Chondrocyte (in vitro differentiated cells): ENCODE data around the gene SIMC1. TPM values are rescaled to one million over a fixed set of nuclear protein-coding genes. Genes with fewer than 3 reads are reported as not detected.
A peak's percentile ranks its signal among the peaks of the same experiment; 100 is the strongest.
"Not testable (repeated sequence)": the region's sequence is repeated elsewhere in the genome, so short reads cannot be mapped to it uniquely, and the experiment has no call there.

ENCODE experiments used
- DNase-seq: peaks from one replicate; pipeline ENCODE4 v3.0.0; 2021; ENCODE audit warnings: mixed read lengths, low spot score
- H3K27ac Mint-ChIP-seq: one replicate; pipeline ENCODE4 v1.8.0; 2021; ENCODE audit warnings: mild to moderate bottlenecking, moderate library complexity, mixed read lengths; ENCODE audit not compliant: unreplicated experiment
- H3K27me3 Mint-ChIP-seq: 2 replicates; pipeline ENCODE4 v1.8.0; 2021; ENCODE audit warnings: low read depth, mixed read lengths
- H3K36me3 Mint-ChIP-seq: 2 replicates; pipeline ENCODE4 v1.8.0; 2021; ENCODE audit warnings: low read depth, mixed read lengths
- H3K4me1 Mint-ChIP-seq: 2 replicates; pipeline ENCODE4 v1.8.0; 2021; ENCODE audit warnings: low read depth, mild to moderate bottlenecking, mixed read lengths
- H3K4me3 Mint-ChIP-seq: one replicate; pipeline ENCODE4 v1.8.0; 2021; ENCODE audit warnings: mild to moderate bottlenecking, moderate library complexity, mixed read lengths; ENCODE audit not compliant: unreplicated experiment
- H3K9me3 Mint-ChIP-seq: 2 replicates; pipeline ENCODE4 v1.8.0; 2021; ENCODE audit warnings: low read depth, mixed read lengths
- total RNA-seq: library from RNA; stranded (reverse); gene quantifications from 3 replicates; pipeline ENCODE4 v1.2.1, GENCODE V29; 2021
- TF ChIP-seq, protein P1 (sequence below): fragments of 200-600 bp; sonication (generic); IDR thresholded peaks from 2 replicates; pipeline ENCODE4 v1.5.0; 2021; ENCODE audit warnings: antibody characterized with exemption, mild to moderate bottlenecking, moderate library complexity

SIMC1 gene
- total RNA-seq, 1 donor from 2014 or later: 19.1 TPM

DNA sequence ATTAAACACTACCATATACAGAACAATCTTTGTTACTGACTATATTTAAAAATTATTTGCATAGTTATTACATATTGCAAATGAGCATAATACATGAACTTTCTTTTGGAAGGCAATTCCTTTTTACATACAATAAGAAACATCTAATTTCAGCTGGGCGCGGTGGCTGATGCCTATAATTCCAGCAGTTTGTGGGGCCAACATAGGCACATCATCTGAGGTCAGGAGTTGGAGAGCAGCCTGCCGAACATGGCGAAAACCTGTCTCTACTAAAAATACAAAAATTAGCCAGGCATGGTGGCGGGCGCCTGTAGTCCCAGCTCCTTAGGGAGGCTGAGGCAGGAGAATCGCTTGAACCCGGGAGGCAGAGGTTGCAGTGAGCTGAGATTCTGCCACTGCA lies 36.4 kb upstream of the SIMC1 start:
- H3K36me3 Mint-ChIP-seq: no peaks in the 10 kb centered on the region
- H3K27ac Mint-ChIP-seq: no peak overlapping the region
- H3K9me3 Mint-ChIP-seq: no peaks in the 10 kb centered on the region
- H3K4me1 Mint-ChIP-seq: peaks cover 5% of the 10 kb centered on the region
- H3K27me3 Mint-ChIP-seq: peaks cover 21% of the 10 kb centered on the region
- DNase-seq: no peak
- TF ChIP-seq, protein P1, sequence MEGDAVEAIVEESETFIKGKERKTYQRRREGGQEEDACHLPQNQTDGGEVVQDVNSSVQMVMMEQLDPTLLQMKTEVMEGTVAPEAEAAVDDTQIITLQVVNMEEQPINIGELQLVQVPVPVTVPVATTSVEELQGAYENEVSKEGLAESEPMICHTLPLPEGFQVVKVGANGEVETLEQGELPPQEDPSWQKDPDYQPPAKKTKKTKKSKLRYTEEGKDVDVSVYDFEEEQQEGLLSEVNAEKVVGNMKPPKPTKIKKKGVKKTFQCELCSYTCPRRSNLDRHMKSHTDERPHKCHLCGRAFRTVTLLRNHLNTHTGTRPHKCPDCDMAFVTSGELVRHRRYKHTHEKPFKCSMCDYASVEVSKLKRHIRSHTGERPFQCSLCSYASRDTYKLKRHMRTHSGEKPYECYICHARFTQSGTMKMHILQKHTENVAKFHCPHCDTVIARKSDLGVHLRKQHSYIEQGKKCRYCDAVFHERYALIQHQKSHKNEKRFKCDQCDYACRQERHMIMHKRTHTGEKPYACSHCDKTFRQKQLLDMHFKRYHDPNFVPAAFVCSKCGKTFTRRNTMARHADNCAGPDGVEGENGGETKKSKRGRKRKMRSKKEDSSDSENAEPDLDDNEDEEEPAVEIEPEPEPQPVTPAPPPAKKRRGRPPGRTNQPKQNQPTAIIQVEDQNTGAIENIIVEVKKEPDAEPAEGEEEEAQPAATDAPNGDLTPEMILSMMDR: no peak
- no peak overlapping the region for H3K4me3 Mint-ChIP-seq

DNA sequence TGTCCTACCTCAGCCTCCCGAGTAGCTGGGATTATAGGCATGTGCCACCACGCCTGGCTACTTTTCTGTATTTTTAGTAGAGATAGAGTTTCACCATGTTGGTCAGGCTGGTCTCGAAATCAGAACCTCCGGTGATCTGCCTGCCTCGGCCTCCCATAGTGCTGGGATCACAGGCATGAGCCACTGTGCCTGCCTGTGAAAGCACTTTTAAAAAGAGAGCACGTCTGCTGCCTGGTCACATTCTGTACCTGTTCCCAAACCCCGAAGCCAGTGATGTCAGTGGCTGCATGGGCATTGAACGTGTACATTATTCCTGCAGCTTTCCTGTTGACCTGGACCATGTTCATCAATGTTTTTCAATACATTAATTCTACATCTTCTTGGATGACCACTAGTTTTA lies 35.1 kb upstream of the SIMC1 start:
- H3K27me3 Mint-ChIP-seq: peaks cover 15% of the 10 kb centered on the region
- TF ChIP-seq, protein P1: no peak
- peaks cover 5% of the 10 kb centered on the region for H3K4me1 Mint-ChIP-seq
- H3K4me3 Mint-ChIP-seq: no peak overlapping the region
- H3K36me3 Mint-ChIP-seq: no peaks in the 10 kb centered on the region
- H3K27ac Mint-ChIP-seq: no peak overlapping the region
- no peaks in the 10 kb centered on the region for H3K9me3 Mint-ChIP-seq
- DNase-seq: no peak

DNA sequence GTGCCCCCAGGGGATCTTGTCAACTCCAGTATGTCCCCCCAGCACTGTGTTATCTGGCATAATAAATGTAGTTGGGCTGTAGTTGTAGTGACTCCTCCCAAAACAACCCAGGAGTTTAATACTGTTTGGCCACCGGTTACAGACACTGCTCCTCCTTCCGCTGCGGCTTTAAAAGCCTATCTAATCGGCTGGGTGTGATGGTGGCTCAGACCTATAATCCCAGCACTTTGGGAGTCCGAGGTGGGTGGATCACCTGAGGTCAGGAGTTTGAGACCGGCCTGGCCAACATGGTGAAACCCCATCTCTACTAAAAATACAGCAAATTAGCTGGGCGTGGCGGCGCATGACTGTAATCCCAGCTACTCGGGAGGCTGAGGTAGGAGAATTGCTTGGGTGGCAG lies 34.7 kb upstream of the SIMC1 start:
- DNase-seq, H3K36me3 Mint-ChIP-seq, H3K4me1 Mint-ChIP-seq, H3K4me3 Mint-ChIP-seq, H3K27ac Mint-ChIP-seq, H3K9me3 Mint-ChIP-seq: not testable (repeated sequence)
- peaks cover 15% of the 10 kb centered on the region for H3K27me3 Mint-ChIP-seq

DNA sequence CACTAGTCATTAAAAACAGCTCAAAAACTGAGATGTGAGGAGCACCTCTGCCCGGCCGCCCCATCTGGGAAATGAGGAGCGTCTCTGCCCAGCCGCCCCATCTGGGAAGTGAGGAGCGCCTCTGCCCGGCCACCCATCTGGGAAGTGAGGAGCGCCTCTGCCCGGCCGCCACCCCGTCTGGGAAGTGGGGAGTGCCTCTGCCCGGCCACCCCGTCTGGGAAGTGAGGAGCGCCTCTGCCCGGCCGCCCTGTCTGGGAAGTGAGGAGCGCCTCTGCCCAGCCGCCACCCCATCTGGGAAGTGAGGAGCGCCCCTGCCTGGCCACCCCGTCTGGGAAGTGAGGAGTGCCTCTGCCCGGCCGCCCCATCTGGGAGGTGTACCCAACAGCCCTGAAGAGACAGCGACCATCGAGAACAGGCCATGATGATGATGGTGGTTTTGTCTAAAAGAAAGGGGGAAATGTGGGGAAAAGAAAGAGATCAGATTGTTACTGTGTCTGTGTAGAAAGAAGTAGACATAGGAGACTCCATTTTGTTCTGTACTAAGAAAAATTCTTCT lies 23.7 kb upstream of the SIMC1 start:
- not testable (repeated sequence) for H3K4me3 Mint-ChIP-seq, H3K4me1 Mint-ChIP-seq, H3K36me3 Mint-ChIP-seq, H3K27ac Mint-ChIP-seq, DNase-seq, H3K9me3 Mint-ChIP-seq
- H3K27me3 Mint-ChIP-seq: peaks cover 24% of the 10 kb centered on the region

DNA sequence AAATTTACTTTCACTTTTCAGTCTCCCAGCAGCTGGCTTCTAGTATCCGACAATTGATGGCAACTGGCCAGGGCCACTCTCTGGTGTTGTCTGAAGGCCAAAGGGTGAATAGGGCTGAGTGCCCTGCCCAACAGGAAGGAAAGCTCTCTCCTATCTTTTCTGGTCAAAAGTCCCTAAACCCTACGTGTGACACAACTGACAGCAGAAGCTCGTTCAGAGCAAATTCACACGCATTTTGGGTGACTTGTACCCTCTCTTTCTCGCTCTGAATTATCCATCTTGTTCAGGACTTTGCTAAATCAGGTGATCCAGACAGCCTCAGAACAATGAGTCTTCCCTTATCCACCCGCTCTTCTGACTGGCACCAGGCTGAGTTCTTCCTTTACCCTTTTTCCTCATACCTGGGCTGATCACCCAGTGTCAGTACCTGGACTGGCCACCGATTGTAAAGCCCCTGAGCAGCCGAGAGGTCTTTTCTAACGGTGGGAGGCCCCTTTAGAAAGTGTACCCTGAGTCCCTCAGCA lies 21.8 kb upstream of the SIMC1 start:
- not testable (repeated sequence) for H3K9me3 Mint-ChIP-seq, H3K4me1 Mint-ChIP-seq, H3K27ac Mint-ChIP-seq, H3K36me3 Mint-ChIP-seq, H3K4me3 Mint-ChIP-seq, DNase-seq
- peaks cover 24% of the 10 kb centered on the region for H3K27me3 Mint-ChIP-seq

DNA sequence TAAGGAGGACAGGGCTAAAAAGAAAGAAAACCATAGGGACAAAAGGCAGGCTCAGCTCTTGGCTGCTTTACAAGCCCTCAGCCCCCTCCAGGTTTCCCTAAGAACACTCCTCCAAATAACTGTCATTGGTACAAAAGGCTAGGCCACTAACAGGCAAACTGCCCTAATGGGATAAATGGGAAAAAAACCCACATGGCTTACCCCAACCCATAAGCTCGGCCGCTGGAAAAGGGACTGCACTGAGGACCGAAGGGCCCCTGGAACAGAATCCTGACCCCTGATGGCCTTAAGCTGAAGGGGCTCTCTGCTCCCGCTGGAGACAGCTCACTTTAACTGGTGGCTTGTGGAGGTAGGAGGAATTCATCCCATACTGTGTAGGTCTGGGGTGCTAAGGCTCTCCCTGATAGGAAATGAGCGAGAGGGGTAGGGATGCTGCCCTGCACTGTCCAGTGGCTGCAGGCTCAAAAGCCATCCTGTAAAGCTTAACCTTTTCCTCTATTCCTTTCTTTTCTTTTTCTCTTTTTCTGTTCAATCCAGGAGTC lies 21.0 kb upstream of the SIMC1 start:
- not testable (repeated sequence) for H3K27ac Mint-ChIP-seq, DNase-seq, H3K9me3 Mint-ChIP-seq, H3K4me1 Mint-ChIP-seq, H3K36me3 Mint-ChIP-seq, H3K4me3 Mint-ChIP-seq
- H3K27me3 Mint-ChIP-seq: peaks cover 21% of the 10 kb centered on the region

DNA sequence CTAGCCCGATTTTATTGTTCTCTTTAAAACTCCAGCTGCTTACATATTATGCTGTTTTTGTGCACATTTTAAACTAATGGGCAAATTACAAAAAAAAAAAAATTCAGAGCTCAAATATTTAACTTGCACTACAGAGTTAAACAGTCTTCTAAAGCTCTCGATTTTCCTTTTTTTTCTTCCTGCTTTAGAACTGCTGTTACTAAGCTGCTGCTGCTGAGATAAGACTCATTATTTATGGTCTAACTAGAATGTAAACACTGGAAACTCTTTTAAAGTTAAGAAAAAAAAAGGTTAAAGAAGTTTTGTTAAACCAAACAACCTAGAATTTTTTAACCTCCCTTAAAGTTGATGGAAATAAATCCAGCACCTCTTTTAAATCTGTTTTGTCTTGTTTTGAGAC lies 20.5 kb upstream of the SIMC1 start:
- H3K9me3 Mint-ChIP-seq: not testable (repeated sequence)

DNA sequence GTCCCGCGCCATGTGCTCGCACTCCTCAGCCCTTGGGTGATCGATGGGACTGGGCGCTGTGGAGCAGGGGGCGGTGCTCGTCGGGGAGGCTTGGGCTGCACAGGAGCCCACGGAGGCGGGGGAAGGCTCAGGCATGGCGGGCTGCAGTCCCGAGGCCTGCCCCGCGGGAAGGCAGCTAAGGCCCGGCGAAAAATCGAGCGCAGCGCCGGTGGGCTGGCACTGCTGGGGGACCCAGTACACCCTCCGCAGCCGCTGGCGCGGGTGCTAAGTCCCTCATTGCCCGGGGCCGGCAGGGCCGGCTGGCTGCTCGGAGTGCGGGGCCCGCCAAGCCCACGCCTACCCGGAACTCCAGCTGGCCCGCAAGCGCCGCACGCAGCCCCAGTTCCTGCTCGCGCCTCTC lies 16.2 kb upstream of the SIMC1 start:
- H3K9me3 Mint-ChIP-seq, H3K27ac Mint-ChIP-seq, DNase-seq, H3K4me1 Mint-ChIP-seq, H3K36me3 Mint-ChIP-seq, H3K4me3 Mint-ChIP-seq: not testable (repeated sequence)
- H3K27me3 Mint-ChIP-seq: peaks cover 16% of the 10 kb centered on the region

More for the DNA sequence above, 20.5 kb upstream of the SIMC1 start:
- H3K4me3 Mint-ChIP-seq, H3K4me1 Mint-ChIP-seq, DNase-seq, H3K27ac Mint-ChIP-seq, H3K36me3 Mint-ChIP-seq: not testable (repeated sequence)
- peaks cover 19% of the 10 kb centered on the region for H3K27me3 Mint-ChIP-seq

DNA sequence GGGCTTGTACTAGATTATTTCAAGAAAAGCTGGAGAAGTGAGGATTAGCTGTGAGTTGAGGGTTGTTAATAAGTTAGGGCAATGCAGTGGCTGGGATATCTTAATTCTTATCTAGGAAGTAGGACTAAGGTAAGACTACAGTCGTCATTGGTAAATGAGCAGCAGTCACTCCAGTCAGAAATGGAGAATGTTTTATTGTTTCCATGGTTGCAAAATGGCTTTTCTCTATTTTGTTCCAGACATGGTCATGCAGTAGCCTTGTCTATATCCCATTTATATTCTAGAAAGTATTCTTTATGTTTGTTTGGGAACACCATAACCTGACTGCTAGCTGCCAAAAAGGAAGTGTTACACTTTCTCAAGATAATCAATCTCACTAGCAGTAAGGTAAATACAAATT lies 9.9 kb upstream of the SIMC1 start:
- not testable (repeated sequence) for DNase-seq, H3K4me3 Mint-ChIP-seq, H3K36me3 Mint-ChIP-seq, H3K4me1 Mint-ChIP-seq, H3K9me3 Mint-ChIP-seq, H3K27ac Mint-ChIP-seq, H3K27me3 Mint-ChIP-seq

DNA sequence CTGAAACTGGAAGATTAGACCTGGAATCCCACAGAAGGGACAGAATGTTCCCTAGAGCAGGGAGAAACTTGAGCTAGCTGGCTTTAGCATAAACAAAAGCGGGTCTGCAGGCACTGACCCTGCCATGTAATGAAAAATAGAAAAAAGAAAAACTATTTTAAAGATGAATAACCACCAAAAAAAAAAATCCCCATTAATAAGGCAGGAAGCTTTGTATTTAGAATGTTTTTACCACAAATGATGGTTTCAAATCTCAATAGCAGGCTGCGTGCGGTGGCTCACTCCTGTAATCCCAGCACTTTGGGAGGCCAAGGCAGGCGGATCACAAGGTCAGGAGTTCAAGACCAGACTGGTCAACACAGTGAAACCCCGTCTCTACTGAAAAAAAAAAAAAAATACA lies 5.0 kb upstream of the SIMC1 start:
- H3K9me3 Mint-ChIP-seq, DNase-seq, H3K27me3 Mint-ChIP-seq, H3K36me3 Mint-ChIP-seq, H3K4me3 Mint-ChIP-seq: not testable (repeated sequence)
- Mint-ChIP-seq H3K4me1 (peaks cover 12% of the 10 kb centered on the region), H3K27ac (peak overlapping the region; percentile 74)
